GM21515 (cell line): ENCODE measurements around the gene CLMN.
"Not testable (repeated sequence)": the region's sequence is repeated elsewhere in the genome, so short reads cannot be mapped to it uniquely, and the experiment has no call there.

Source experiments
- ATAC-seq: cut with Tn5 transposase; IDR thresholded peaks from one replicate; pipeline ENCODE4 v1.9.1; 2021; ENCODE audit not compliant: unreplicated experiment

The CLMN gene

GRCh38 chr14:95197551-95197950 lies 122.2 kb downstream of the CLMN start:
- no peak for ATAC-seq

DNA sequence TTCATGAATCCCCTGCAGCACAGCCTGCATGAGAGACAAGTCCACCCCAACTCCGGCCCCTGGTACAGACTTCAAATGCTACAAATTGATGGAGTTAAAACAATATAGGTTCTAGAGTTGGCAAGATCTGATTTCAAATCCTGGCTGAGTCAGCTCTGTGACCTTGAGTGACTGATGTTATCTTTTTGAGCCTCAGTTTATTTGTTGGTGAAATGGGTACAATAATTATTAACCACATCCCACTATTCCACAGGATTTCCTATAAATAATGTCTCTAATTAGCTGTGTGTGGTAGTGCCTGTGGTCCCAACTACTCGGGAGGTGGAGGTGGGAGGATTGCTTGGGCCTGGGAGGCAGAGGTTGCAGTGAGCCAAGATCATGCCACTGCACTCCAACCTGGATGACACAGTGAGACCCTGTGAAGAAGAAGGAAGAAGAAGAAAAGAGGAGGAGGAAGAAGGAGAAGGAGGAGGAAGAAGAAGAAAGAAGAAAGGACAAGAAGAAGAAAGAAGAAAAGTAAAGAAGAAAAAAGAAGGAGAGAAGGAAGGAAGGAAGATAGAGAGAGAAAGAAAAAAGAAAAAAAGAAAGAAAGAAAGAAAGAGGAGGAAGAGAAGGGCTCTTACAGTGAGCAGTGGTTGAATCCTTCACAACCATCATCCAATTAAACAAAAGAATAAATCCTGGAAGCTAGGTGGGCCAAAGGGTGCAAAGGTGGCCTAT lies 122.7 kb downstream of the CLMN start:
- no peak for ATAC-seq

- ATAC-seq = peak; percentile 63
These were observed 123.4 kb downstream of the CLMN start for GRCh38 chr14:95196268-95196667.

- ATAC-seq = no peak
These were observed 124.7 kb downstream of the CLMN start for GRCh38 chr14:95195031-95195430.

- no peak for ATAC-seq
These were observed 126.6 kb downstream of the CLMN start for GRCh38 chr14:95193081-95193480.

- no peak for ATAC-seq
These were observed 127.4 kb downstream of the CLMN start for GRCh38 chr14:95192311-95192710.

DNA sequence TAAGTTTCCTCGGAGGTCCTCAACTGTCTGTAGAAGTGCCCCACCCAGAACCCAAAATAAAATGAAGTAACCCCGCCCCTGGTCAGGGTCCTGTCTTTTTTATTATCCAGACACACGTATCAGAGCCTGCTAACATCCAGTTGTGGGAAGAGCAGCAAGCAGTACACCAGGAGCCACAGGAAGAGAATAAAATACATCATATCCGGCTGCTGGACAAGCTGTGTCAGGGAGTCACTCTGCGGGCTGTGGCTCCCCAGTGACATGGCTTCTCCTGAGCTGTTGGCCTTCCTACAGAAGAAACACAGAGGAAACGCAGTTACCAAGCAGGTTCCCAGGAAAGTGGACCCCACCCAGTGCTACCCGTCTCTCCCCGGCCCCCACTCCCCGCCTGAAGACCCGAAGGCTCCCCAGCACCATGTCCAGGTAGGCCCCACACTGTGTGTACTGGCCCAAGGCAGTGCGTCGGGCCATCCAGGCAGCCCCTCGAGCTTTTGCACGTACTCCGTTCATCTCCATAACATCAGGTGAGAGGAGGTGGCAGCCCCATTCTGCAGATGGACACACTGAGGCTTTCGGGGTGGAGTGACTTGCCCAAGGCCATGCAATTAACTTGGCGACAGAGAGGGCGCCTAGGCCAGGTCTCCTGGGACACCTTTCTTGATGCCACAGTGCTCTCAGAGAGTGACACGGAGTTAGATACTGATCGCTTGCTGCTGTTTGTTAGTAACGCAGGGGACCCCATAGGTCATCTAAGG lies 128.1 kb downstream of the CLMN start:
- no peak for ATAC-seq

- no peak for ATAC-seq
These were observed 128.9 kb downstream of the CLMN start for GRCh38 chr14:95190857-95191256.

DNA sequence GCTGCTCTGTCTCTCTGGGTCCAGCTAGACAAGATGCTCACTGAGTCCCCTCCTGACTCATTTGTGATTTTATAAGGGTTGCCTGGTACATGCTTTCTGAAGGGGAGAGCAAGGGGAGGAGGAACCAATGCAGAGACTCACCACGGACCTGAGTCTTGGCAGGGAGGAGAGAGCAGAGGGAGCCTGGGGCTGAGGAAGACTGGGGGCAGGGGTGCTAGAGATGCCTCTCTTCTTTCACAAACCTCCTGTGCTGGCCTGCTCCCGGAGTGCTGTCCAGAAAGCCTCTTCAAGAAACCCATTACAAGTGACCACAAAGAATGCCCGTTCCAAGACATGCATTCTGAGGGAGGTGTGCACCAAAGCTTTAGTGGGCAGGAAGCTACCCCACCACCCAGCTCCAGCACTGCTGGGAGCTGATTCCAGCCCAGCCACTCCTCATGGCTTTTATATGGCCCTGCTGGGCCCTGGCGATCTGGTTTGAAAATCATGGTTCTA lies 129.3 kb downstream of the CLMN start:
- ATAC-seq = no peak

- no peak for ATAC-seq
These were observed 130.2 kb downstream of the CLMN start for GRCh38 chr14:95189367-95190132.

DNA sequence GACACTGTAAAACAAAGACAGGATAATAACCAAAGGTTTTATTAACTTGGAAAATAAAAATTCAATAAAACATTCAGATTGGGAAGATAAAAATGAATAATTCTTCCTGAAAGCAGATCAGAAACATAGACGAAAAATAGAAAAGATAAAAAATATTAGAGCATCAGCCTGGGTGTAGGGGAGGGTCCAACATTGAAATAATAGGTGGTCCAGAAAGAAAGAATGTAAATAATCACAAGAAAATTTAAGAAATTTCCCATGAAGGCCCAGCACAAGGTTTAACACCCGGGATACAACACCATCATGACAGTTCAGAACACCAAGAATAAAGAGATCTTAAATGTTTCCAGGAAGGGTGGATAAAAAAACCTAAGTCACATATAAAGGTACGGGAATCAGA lies 131.3 kb downstream of the CLMN start:
- ATAC-seq = no peak

DNA sequence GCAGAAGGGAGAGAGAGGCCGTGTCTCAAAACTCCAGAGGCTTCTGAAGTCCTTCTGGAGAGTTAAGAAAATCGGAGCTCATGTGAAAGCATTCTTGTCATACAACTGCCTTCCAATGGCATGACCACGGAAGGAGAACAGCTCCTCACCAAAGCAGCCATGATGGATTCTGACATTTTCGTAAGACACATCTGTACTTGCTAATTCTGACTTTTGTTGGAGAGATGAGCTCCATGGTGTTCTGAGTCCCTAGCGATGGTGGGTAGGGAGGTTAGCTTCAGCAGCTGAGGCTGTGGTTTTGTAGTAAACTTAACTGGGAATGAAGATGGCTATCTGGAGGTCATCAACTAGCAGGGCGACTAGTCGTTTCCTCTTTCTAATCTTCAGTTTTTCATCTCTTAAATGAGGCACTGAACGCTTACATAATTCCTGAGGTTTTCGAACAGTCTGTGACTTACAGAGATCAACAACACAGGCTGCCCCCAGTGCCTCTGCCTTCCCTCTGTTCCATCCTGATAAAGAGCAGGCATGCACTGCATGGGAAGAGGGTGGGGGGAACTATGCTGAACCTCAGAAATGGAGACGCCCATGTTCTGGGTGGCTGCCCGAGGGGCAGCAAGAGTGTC lies 133.8 kb downstream of the CLMN start:
- no peak for ATAC-seq

GRCh38 chr14:95185033-95185766 lies 134.5 kb downstream of the CLMN start:
- no peak for ATAC-seq

GRCh38 chr14:95184413-95184790 lies 135.3 kb downstream of the CLMN start:
- no peak for ATAC-seq

- ATAC-seq = no peak
These were observed 135.9 kb downstream of the CLMN start for GRCh38 chr14:95183532-95184412.

GRCh38 chr14:95183082-95183481 lies 136.6 kb downstream of the CLMN start:
- ATAC-seq = no peak

DNA sequence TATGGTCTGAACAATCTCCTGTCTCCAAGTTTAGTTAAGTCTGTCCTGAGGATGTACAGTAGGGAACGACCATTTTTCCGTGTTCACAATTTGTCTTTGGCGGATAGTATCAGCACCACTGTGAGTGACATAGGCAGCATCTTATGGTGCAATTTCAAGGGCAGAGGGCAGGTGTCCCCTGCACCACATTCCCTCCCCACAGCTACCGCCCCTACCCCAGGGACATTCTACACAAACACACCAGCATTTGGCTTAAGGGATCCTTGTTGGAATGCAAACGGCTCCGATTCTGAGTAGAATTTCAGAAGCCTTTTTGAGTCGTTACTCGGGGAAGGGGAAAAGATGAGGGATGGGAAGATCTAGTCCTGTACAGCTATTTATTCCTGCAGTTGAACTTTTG lies 137.3 kb downstream of the CLMN start:
- ATAC-seq = no peak

- ATAC-seq = no peak
These were observed 138.6 kb downstream of the CLMN start for GRCh38 chr14:95180966-95181741.

DNA sequence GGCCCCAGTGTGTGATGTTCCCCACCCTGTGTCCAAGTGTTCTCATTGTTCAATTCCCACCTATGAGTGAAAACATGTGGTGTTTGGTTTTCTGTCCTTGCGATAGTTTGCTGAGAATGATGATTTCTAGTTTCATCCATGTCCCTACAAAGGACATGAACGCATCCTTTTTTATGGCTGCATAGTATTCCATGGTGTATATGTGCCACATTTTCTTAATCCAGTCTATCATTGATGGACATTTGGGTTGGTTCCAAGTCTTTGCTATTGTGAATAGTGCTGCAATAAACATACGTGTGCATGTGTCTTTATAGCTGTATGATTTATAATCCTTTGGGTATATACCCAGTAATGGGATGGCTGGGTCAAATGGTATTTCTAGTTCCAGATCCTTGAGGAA lies 144.0 kb downstream of the CLMN start:
- ATAC-seq = not testable (repeated sequence)
